K562 (cell line): ENCODE measurements around the gene SMOC2.

Experiments
- CHD2 ChIP-seq: IDR thresholded peaks from 2 replicates; pipeline ENCODE4 v1.6.1; 2011; ENCODE audit warnings: low read depth, low read length
- MTA2 ChIP-seq: fragments of 450-650 bp; IDR thresholded peaks from 2 replicates; pipeline ENCODE4 v1.6.1; 2016; ENCODE audit warnings: low read depth
- MYC ChIP-seq, 2 experiments: fragments of 250-450 bp in 1 of 2; sonication (Bioruptor Pico) in 1 of 2; IDR thresholded peaks; 2 replicates each; pipeline versions ENCODE4 v1.5.1 to v1.6.1; 2012 to 2021; ENCODE audit warnings: low read depth in 2 of 2, borderline replicate concordance in 1 of 2, improper control_type of control experiment in 1 of 2, low read length in 1 of 2, mild to moderate bottlenecking in 1 of 2, moderate library complexity in 1 of 2
- SRF ChIP-seq, 2 experiments: fragments of 250-450, 450-650 bp in 1 of 2; sonication (Bioruptor Pico) in 1 of 2; sonication (generic) in 1 of 2; formaldehyde crosslinking; IDR thresholded peaks; 2 replicates each; pipeline versions ENCODE4 v1.5.0 to v1.5.1; 2020 to 2022; ENCODE audit warnings: mild to moderate bottlenecking in 1 of 2, missing genetic modification reagents in 1 of 2
- TF ChIP-seq, protein P1 (sequence below): sonication (generic); formaldehyde crosslinking; IDR thresholded peaks from 2 replicates; pipeline ENCODE4 v1.9.0; 2022; ENCODE audit warnings: mild to moderate bottlenecking, missing genetic modification reagents

DNA sequence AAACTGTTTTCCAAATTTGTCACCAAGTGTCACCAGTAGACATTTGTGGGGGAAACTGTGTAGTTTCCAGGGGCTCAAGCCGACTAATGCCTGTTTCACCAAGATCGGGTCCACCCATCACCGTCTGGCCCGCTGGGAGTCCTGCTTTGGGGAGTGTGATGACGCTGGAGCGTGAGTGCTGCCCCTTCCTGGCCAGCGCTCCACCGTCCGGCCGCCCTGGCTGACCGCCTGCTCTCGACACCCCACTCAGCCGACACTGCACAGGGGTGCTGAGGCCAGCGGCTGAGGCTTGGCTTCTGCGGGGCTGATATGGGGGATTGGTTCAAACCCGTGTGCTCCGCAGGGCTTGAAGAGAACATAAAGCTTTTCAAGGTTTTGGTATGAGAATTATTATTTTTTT is 160.1 kb downstream of the SMOC2 start:
- TF ChIP-seq MTA2 (no peak), SRF (CRISPR knock-in tag; IDR thresholded peaks at IDR 0.05) (no peak), CHD2 (no peak), MYC (IDR thresholded peaks at IDR 0.05; ENCODE audit: low read depth, low read length) (no peak), MYC (CRISPR knock-in tag; IDR thresholded peaks at IDR 0.05; ENCODE audit: borderline replicate concordance, low read depth) (no peak)
- TF ChIP-seq, protein P1, sequence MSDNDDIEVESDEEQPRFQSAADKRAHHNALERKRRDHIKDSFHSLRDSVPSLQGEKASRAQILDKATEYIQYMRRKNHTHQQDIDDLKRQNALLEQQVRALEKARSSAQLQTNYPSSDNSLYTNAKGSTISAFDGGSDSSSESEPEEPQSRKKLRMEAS (CRISPR knock-in tag): no peak
